ENCODE results near the gene SPON1. TPM values are rescaled to one million over a fixed set of nuclear protein-coding genes. Genes with fewer than 3 reads are reported as not detected.
A peak's percentile ranks its signal among the peaks of the same experiment; 100 is the strongest.

Gene SPON1
- polyA plus RNA-seq, 2 of the 4 experiments (the other 2 are of a cell fraction): not detected

DNA sequence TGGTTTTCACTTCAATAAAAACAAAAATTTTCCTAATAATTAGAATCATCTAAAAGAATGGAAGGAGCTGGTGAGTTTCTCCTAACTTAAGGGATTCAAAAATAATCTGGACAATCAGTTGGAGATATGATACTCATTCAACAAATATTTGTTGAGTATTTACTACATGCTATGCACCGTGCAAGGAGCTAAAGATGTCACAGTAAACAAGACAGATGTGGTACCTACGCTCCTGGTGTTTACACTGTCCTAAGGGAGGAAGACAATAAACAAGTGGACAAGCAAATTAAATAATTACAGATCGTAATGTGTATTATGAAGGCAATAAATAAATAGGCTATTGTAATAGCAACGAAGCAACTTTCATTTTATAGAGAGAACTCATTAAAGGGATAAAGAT, 9.9 kb upstream of the SPON1 start:
- DNase-seq (ENCODE audit: low read depth in 1 of 2, low spot score in 1 of 2) (no peak), ATAC-seq (no peak), FAIRE-seq (no peak)
- 6% methylated on average over 4 of the region's 4 CpGs for WGBS (ENCODE audit: missing lambda C conversion rate)
- ChIA-PET CTCF (interaction anchor here (0.7 to 1.8 kb wide), 5 partner anchors 13 to 502 kb away, joined by 3 to 7 read pairs (median 3); no protein-coding TSS in a partner anchor), POLR2A (no interaction called here)
- no peak overlapping the region for H3K27ac ChIP-seq
- no peak overlapping the region for H3K4me3 ChIP-seq
- no peaks in the 10 kb centered on the region for H3K4me1 ChIP-seq
- TF ChIP-seq POLR2A (IDR thresholded peaks at IDR 0.05; ENCODE audit: low read length) (no peak), SMC3 (IDR thresholded peaks at IDR 0.05) (no peak), REST (IDR thresholded peaks at IDR 0.05) (no peak), MAZ (IDR thresholded peaks at IDR 0.05; ENCODE audit: borderline replicate concordance, low read depth, low read length) (no peak), USF2 (IDR thresholded peaks at IDR 0.05) (no peak)
- TF ChIP-seq, protein P1, sequence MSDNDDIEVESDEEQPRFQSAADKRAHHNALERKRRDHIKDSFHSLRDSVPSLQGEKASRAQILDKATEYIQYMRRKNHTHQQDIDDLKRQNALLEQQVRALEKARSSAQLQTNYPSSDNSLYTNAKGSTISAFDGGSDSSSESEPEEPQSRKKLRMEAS (IDR thresholded peaks at IDR 0.05): no peak
- no peak overlapping the region for H3K4me2 ChIP-seq
- H3K9me3 ChIP-seq: no peaks in the 10 kb centered on the region

DNA sequence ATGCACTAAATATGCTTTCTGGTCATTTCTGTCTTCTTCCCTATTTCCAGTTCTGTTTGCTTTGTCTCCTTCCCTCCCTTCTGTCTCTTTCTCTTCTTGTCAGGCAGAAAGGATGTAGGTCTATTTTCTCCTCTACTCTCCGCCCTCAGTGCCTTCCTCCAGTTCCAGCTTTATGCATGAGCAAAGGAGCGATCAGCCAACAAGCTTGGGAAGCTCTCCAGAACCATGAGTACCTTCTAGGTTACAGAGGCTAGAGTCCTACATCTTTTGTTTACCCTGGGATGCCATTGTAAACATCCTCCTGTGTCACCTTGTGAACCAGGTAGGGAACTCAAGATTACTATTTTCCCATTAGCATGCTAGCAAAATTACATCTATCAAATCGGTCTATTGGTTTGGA, 7.9 kb upstream of the SPON1 start:
- FAIRE-seq: no peak
- CTCF ChIA-PET: interaction anchor here (0.7 to 9.1 kb wide), 9 partner anchors 12 to 297 kb away, joined by 3 to 97 read pairs (median 13); no protein-coding TSS in a partner anchor

DNA sequence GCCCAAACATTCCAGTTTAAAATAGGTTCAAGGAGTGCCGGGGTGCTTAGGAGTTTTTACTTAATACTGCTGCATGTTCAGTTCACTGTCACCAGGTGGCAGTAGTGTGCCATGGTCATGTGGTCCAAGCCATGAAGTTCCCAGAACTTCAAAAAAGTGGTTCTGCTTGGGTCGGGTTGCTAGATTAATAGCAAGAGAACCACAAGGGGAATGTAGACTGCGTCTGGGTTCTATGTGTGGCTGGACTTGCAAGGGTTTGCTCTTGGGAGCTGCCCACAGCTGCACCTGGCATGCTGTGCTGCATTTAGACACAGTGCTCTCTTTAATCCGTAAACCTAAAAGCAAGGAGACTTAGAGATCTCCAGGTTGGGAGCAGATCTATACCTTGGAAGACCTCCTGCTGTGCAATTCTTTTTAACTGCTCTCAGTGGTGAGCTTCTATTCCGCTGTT, 6.5 kb upstream of the SPON1 start:
- peak; percentile 56 to 87; a peak in 3 of 6 replicates for ATAC-seq
- no peak overlapping the region for H3K4me3 ChIP-seq
- ChIA-PET CTCF (interaction anchor here (0.6 to 9.1 kb wide), 31 partner anchors 10 to 413 kb away, joined by 3 to 97 read pairs (median 4); no protein-coding TSS in a partner anchor), POLR2A (no interaction called here)
- no peaks in the 10 kb centered on the region for H3K9me3 ChIP-seq
- H3K4me2 ChIP-seq: no peak overlapping the region
- 35% methylated on average over 5 of the region's 5 CpGs for WGBS (ENCODE audit: missing lambda C conversion rate)
- no peaks in the 10 kb centered on the region for H3K4me1 ChIP-seq
- no peak overlapping the region for H3K27ac ChIP-seq
- peak in 1 of 2 experiments; percentile 73 for DNase-seq (ENCODE audit: low read depth in 1 of 2, low spot score in 1 of 2)
- no peak for FAIRE-seq
- TF ChIP-seq, protein P2, sequence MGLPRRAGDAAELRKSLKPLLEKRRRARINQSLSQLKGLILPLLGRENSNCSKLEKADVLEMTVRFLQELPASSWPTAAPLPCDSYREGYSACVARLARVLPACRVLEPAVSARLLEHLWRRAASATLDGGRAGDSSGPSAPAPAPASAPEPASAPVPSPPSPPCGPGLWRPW (IDR thresholded peaks at IDR 0.05): no peak
- TF ChIP-seq RAD21 (conservative IDR thresholded peaks at IDR 0.05 in 1 of 2, IDR thresholded peaks at IDR 0.05 in 1 of 2) (peak; percentile 91 to 95), SMC3 (IDR thresholded peaks at IDR 0.05) (peak; percentile 95)
- TF ChIP-seq, protein P3, sequence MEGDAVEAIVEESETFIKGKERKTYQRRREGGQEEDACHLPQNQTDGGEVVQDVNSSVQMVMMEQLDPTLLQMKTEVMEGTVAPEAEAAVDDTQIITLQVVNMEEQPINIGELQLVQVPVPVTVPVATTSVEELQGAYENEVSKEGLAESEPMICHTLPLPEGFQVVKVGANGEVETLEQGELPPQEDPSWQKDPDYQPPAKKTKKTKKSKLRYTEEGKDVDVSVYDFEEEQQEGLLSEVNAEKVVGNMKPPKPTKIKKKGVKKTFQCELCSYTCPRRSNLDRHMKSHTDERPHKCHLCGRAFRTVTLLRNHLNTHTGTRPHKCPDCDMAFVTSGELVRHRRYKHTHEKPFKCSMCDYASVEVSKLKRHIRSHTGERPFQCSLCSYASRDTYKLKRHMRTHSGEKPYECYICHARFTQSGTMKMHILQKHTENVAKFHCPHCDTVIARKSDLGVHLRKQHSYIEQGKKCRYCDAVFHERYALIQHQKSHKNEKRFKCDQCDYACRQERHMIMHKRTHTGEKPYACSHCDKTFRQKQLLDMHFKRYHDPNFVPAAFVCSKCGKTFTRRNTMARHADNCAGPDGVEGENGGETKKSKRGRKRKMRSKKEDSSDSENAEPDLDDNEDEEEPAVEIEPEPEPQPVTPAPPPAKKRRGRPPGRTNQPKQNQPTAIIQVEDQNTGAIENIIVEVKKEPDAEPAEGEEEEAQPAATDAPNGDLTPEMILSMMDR (IDR thresholded peaks at IDR 0.05): peak; percentile 89

More for the DNA sequence above, 7.9 kb upstream of the SPON1 start:
- H3K4me1 ChIP-seq: no peaks in the 10 kb centered on the region
- POLR2A ChIA-PET: no interaction called here
- WGBS (ENCODE audit: missing lambda C conversion rate): 9% methylated on average over 3 of the region's 3 CpGs
- H3K4me2 ChIP-seq: no peak overlapping the region
- H3K9me3 ChIP-seq: no peaks in the 10 kb centered on the region
- DNase-seq (ENCODE audit: low read depth in 1 of 2, low spot score in 1 of 2) (no peak), ATAC-seq (no peak)
- H3K4me3 ChIP-seq: no peak overlapping the region
- H3K27ac ChIP-seq: no peak overlapping the region
- no peak for TF ChIP-seq POLR2AphosphoS2 (conservative IDR thresholded peaks at IDR 0.05; ENCODE audit: low read length)
- TF ChIP-seq PBX3 (IDR thresholded peaks at IDR 0.05): no peak
- TF ChIP-seq MAFK (IDR thresholded peaks at IDR 0.05; ENCODE audit: partially characterized antibody): no peak
- no peak for TF ChIP-seq CBX2 (IDR thresholded peaks at IDR 0.05; ENCODE audit: borderline replicate concordance, low read depth)

Data from A549 (cell line).